Endodermal cell (in vitro differentiated cells): ENCODE data around the gene LDLRAD4. TPM values are rescaled to one million over a fixed set of nuclear protein-coding genes. Genes with fewer than 3 reads are reported as not detected.

ENCODE experiments used
- DNase-seq: peaks from one replicate; pipeline ENCODE4 v3.0.0-alpha.2; 2017
- H3K27ac ChIP-seq: 2 replicates; pipeline ENCODE4 v1.5.1; 2013; ENCODE audit warnings: mild to moderate bottlenecking, low read depth, low read length, moderate library complexity
- H3K27me3 ChIP-seq: 2 replicates; pipeline ENCODE4 v1.6.1; 2013; ENCODE audit warnings: mild to moderate bottlenecking, low read length, moderate library complexity; ENCODE audit not compliant: insufficient read depth, control insufficient read depth, poor library complexity, severe bottlenecking
- H3K36me3 ChIP-seq: 2 replicates; pipeline ENCODE4 v1.7.0; 2013; ENCODE audit warnings: mild to moderate bottlenecking, low read length, moderate library complexity; ENCODE audit not compliant: control insufficient read depth, insufficient read depth
- H3K4me1 ChIP-seq: one replicate; pipeline ENCODE4 v1.7.0; 2013; ENCODE audit warnings: low read length; ENCODE audit not compliant: control insufficient read depth, insufficient read depth
- H3K4me3 ChIP-seq: 2 replicates; pipeline ENCODE4 v1.5.1; 2013; ENCODE audit warnings: mild to moderate bottlenecking, low read length, moderate library complexity
- H3K9ac ChIP-seq: 2 replicates; pipeline ENCODE4 v1.6.1; 2013; ENCODE audit warnings: mild to moderate bottlenecking, low read length, moderate library complexity; ENCODE audit not compliant: poor library complexity, severe bottlenecking; ENCODE audit errors: extremely low read depth
- H3K9me3 ChIP-seq: 2 replicates; pipeline ENCODE4 v1.6.1; 2013; ENCODE audit warnings: mild to moderate bottlenecking, low read length, moderate library complexity; ENCODE audit not compliant: control insufficient read depth
- H3K27ac Mint-ChIP-seq: 2 replicates; pipeline ENCODE4 v1.8.0; 2020; ENCODE audit warnings: mixed read lengths
- H3K27me3 Mint-ChIP-seq: 2 replicates; pipeline ENCODE4 v1.8.0; 2021; ENCODE audit warnings: mild to moderate bottlenecking, mixed read lengths; ENCODE audit not compliant: insufficient read depth
- H3K36me3 Mint-ChIP-seq: 2 replicates; pipeline ENCODE4 v1.8.0; 2020; ENCODE audit warnings: low read depth, mixed read lengths
- H3K4me1 Mint-ChIP-seq: 2 replicates; pipeline ENCODE4 v1.8.0; 2020; ENCODE audit warnings: mixed read lengths
- H3K4me3 Mint-ChIP-seq: 2 replicates; pipeline ENCODE4 v1.8.0; 2020; ENCODE audit warnings: mild to moderate bottlenecking, moderate library complexity, mixed read lengths
- H3K9me3 Mint-ChIP-seq: 2 replicates; pipeline ENCODE4 v1.8.0; 2020; ENCODE audit warnings: mild to moderate bottlenecking, mixed read lengths
- WGBS, 2 experiments: methylation state at CpG; one replicate each; pipeline versions ENCODE4 v1.1.5 to v1.1.7; 2013; ENCODE audit warnings: missing lambda C conversion rate in 2 of 2, mixed read lengths in 1 of 2; ENCODE audit not compliant: insufficient coverage in 1 of 2, insufficient read length in 1 of 2; 5-methylcytosine and 5-hydroxymethylcytosine counted together
- total RNA-seq, 2 donors: library from RNA; stranded (reverse); fragmentation: NEBNext Ultra II Directional in 1 of 2; extraction: Animal tissue kit (Norgen Biotek cat#: 25700) in 1 of 2; gene quantifications; 2 replicates in 1 of 2; 3 replicates in 1 of 2; pipeline ENCODE4 v1.2.1, GENCODE V29; 2021
- TF ChIP-seq, protein P1 (sequence below): fragments of 200-600 bp; sonication (generic); conservative IDR thresholded peaks from 2 replicates; pipeline ENCODE4 v1.5.0; 2021; ENCODE audit warnings: antibody characterized with exemption, mild to moderate bottlenecking

LDLRAD4 gene
- total RNA-seq, 2 donors from 2014 or later = 14.9 to 15.1 TPM

GRCh38 chr18:13541621-13542519 lies 323.3 kb downstream of the LDLRAD4 start:
- Histone ChIP-seq H3K36me3 (no peaks in the 10 kb centered on the region), H3K27me3 (no peaks in the 10 kb centered on the region), H3K4me3 (no peak overlapping the region), H3K9ac (no peak overlapping the region), H3K4me1 (peaks cover 6% of the 10 kb centered on the region), H3K27ac (no peak overlapping the region), H3K9me3 (no peaks in the 10 kb centered on the region)
- peak overlapping the region; percentile 30 for H3K27ac Mint-ChIP-seq
- no peaks in the 10 kb centered on the region for H3K27me3 Mint-ChIP-seq
- peak; percentile 16 for DNase-seq
- H3K4me3 Mint-ChIP-seq = no peak overlapping the region
- WGBS, 2 experiments = 93 to 94% methylated on average over 7 to 13 of the region's 13 CpGs
- H3K36me3 Mint-ChIP-seq = no peaks in the 10 kb centered on the region
- H3K9me3 Mint-ChIP-seq = no peaks in the 10 kb centered on the region
- TF ChIP-seq, protein P1, sequence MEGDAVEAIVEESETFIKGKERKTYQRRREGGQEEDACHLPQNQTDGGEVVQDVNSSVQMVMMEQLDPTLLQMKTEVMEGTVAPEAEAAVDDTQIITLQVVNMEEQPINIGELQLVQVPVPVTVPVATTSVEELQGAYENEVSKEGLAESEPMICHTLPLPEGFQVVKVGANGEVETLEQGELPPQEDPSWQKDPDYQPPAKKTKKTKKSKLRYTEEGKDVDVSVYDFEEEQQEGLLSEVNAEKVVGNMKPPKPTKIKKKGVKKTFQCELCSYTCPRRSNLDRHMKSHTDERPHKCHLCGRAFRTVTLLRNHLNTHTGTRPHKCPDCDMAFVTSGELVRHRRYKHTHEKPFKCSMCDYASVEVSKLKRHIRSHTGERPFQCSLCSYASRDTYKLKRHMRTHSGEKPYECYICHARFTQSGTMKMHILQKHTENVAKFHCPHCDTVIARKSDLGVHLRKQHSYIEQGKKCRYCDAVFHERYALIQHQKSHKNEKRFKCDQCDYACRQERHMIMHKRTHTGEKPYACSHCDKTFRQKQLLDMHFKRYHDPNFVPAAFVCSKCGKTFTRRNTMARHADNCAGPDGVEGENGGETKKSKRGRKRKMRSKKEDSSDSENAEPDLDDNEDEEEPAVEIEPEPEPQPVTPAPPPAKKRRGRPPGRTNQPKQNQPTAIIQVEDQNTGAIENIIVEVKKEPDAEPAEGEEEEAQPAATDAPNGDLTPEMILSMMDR = no peak
- H3K4me1 Mint-ChIP-seq = peaks cover 41% of the 10 kb centered on the region

DNA sequence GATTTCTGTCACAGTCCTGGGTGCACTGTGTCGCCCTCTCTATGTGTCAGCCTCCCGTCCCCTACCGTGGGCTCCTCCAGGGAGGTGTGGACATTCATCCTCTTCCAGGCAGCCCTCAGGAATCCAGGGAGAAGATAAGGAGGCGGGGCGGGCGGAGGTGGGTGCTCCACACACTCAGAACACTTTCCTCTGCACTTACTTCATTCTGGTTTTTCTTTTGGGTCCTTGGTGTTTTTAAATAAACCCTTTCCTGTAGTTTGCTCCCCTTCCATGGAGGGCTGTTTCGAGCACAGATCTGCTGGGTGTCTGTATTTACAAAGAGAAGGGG lies 323.9 kb downstream of the LDLRAD4 start:
- H3K4me3 ChIP-seq = no peak overlapping the region
- H3K4me3 Mint-ChIP-seq = no peak overlapping the region
- DNase-seq = peak; percentile 42
- peaks cover 41% of the 10 kb centered on the region for H3K4me1 Mint-ChIP-seq
- no peaks in the 10 kb centered on the region for H3K9me3 Mint-ChIP-seq
- no peak overlapping the region for H3K27ac ChIP-seq
- no peaks in the 10 kb centered on the region for H3K36me3 Mint-ChIP-seq
- H3K27me3 ChIP-seq = no peaks in the 10 kb centered on the region
- no peaks in the 10 kb centered on the region for H3K27me3 Mint-ChIP-seq
- H3K4me1 ChIP-seq = peaks cover 6% of the 10 kb centered on the region
- TF ChIP-seq, protein P1 = no peak
- H3K27ac Mint-ChIP-seq = peak overlapping the region; percentile 30
- no peak overlapping the region for H3K9ac ChIP-seq
- H3K36me3 ChIP-seq = no peaks in the 10 kb centered on the region
- WGBS, 2 experiments = 95 to 96% methylated on average over 4 to 7 of the region's 7 CpGs
- peaks cover under 1% of the 10 kb centered on the region for H3K9me3 ChIP-seq

GRCh38 chr18:13543144-13543543 lies 324.6 kb downstream of the LDLRAD4 start:
- Mint-ChIP-seq H3K36me3 (no peaks in the 10 kb centered on the region), H3K27me3 (no peaks in the 10 kb centered on the region), H3K4me1 (peaks cover 41% of the 10 kb centered on the region), H3K27ac (no peak overlapping the region), H3K9me3 (peaks cover 4% of the 10 kb centered on the region), H3K4me3 (no peak overlapping the region)
- DNase-seq = peak; percentile 24
- TF ChIP-seq, protein P1 = no peak
- no peak overlapping the region for H3K27ac ChIP-seq
- WGBS, 2 experiments = 92 to 100% methylated on average over 4 of the region's 4 CpGs
- H3K4me1 ChIP-seq = peaks cover 6% of the 10 kb centered on the region
- H3K27me3 ChIP-seq = no peaks in the 10 kb centered on the region
- no peak overlapping the region for H3K4me3 ChIP-seq
- H3K9ac ChIP-seq = no peak overlapping the region
- no peaks in the 10 kb centered on the region for H3K36me3 ChIP-seq
- peaks cover 6% of the 10 kb centered on the region for H3K9me3 ChIP-seq
